ENCODE data around the gene COLEC12.

The COLEC12 gene

GRCh38 chr18:379681-380330 is 120.7 kb downstream of the COLEC12 start:
- H3F3A ChIP-seq (ENCODE audit: low read depth) = no peaks in the 10 kb centered on the region
- H3K79me2 ChIP-seq (ENCODE audit: insufficient read depth, low read length) = no peaks in the 10 kb centered on the region
- no peaks in the 10 kb centered on the region for H4K20me1 ChIP-seq (ENCODE audit: insufficient read depth, low read length, poor library complexity, severe bottlenecking)
- H3K4me3 ChIP-seq (ENCODE audit: low read length, poor library complexity, severe bottlenecking) = no peak overlapping the region
- no peak overlapping the region for H3K4me2 ChIP-seq (ENCODE audit: low read depth, low read length, poor library complexity, severe bottlenecking)
- no peaks in the 10 kb centered on the region for H3K9me2 ChIP-seq (replicated peaks; ENCODE audit: low read depth, low read length)
- H2AFZ ChIP-seq (ENCODE audit: low read length) = no peak overlapping the region
- H3K4me1 ChIP-seq (ENCODE audit: insufficient read depth, low read length, poor library complexity, severe bottlenecking) = no peaks in the 10 kb centered on the region
- H3K27me3 ChIP-seq (ENCODE audit: insufficient read depth, low read length, poor library complexity, severe bottlenecking) = no peaks in the 10 kb centered on the region
- no peak overlapping the region for H3K9ac ChIP-seq (ENCODE audit: low read depth, low read length, poor library complexity, severe bottlenecking)
- no peak for TF ChIP-seq CTCF (conservative IDR thresholded peaks at IDR 0.05; ENCODE audit: low read length)
- H3K36me3 ChIP-seq (ENCODE audit: insufficient read depth, low read length) = no peaks in the 10 kb centered on the region
- H3K9me3 ChIP-seq (ENCODE audit: insufficient read depth, low read depth, low read length) = peaks cover 16% of the 10 kb centered on the region; the same call in 1 of the 2 replicates

- no peaks in the 10 kb centered on the region for H3K36me3 ChIP-seq (ENCODE audit: insufficient read depth, low read length)
- H3K9ac ChIP-seq (ENCODE audit: low read depth, low read length, poor library complexity, severe bottlenecking) = no peak overlapping the region
- H2AFZ ChIP-seq (ENCODE audit: low read length) = no peak overlapping the region
- H3K4me2 ChIP-seq (ENCODE audit: low read depth, low read length, poor library complexity, severe bottlenecking) = no peak overlapping the region
- TF ChIP-seq EZH2phosphoT487 (IDR thresholded peaks at IDR 0.05; ENCODE audit: borderline replicate concordance) (no peak), CTCF (conservative IDR thresholded peaks at IDR 0.05; ENCODE audit: low read length) (no peak)
- no peaks in the 10 kb centered on the region for H3K27me3 ChIP-seq (ENCODE audit: insufficient read depth, low read length, poor library complexity, severe bottlenecking)
- peaks cover 16% of the 10 kb centered on the region; the same call in 1 of the 2 replicates for H3K9me3 ChIP-seq (ENCODE audit: insufficient read depth, low read depth, low read length)
- no peaks in the 10 kb centered on the region for H3K79me2 ChIP-seq (ENCODE audit: insufficient read depth, low read length)
- no peak overlapping the region for H3K4me3 ChIP-seq (ENCODE audit: low read length, poor library complexity, severe bottlenecking)
- no peaks in the 10 kb centered on the region for H4K20me1 ChIP-seq (ENCODE audit: insufficient read depth, low read length, poor library complexity, severe bottlenecking)
- no peaks in the 10 kb centered on the region for H3F3A ChIP-seq (ENCODE audit: low read depth)
- H3K4me1 ChIP-seq (ENCODE audit: insufficient read depth, low read length, poor library complexity, severe bottlenecking) = no peaks in the 10 kb centered on the region
- H3K9me2 ChIP-seq (replicated peaks; ENCODE audit: low read depth, low read length) = no peaks in the 10 kb centered on the region
Measured at GRCh38 chr18:378079-378478, 122.4 kb downstream of the COLEC12 start.

- no peaks in the 10 kb centered on the region for H3F3A ChIP-seq (ENCODE audit: low read depth)
- H3K9me3 ChIP-seq (ENCODE audit: insufficient read depth, low read depth, low read length) = peaks cover 13% of the 10 kb centered on the region; the same call in 1 of the 2 replicates
- no peaks in the 10 kb centered on the region for H3K4me1 ChIP-seq (ENCODE audit: insufficient read depth, low read length, poor library complexity, severe bottlenecking)
- H3K4me2 ChIP-seq (ENCODE audit: low read depth, low read length, poor library complexity, severe bottlenecking) = no peak overlapping the region
- no peak overlapping the region for H3K4me3 ChIP-seq (ENCODE audit: low read length, poor library complexity, severe bottlenecking)
- H3K9ac ChIP-seq (ENCODE audit: low read depth, low read length, poor library complexity, severe bottlenecking) = no peak overlapping the region
- no peak for TF ChIP-seq EZH2phosphoT487 (IDR thresholded peaks at IDR 0.05; ENCODE audit: borderline replicate concordance)
- TF ChIP-seq CTCF (conservative IDR thresholded peaks at IDR 0.05; ENCODE audit: low read length) = no peak
- H2AFZ ChIP-seq (ENCODE audit: low read length) = no peak overlapping the region
- no peaks in the 10 kb centered on the region for H4K20me1 ChIP-seq (ENCODE audit: insufficient read depth, low read length, poor library complexity, severe bottlenecking)
- H3K36me3 ChIP-seq (ENCODE audit: insufficient read depth, low read length) = no peaks in the 10 kb centered on the region
- no peaks in the 10 kb centered on the region for H3K27me3 ChIP-seq (ENCODE audit: insufficient read depth, low read length, poor library complexity, severe bottlenecking)
- no peaks in the 10 kb centered on the region for H3K9me2 ChIP-seq (replicated peaks; ENCODE audit: low read depth, low read length)
- no peaks in the 10 kb centered on the region for H3K79me2 ChIP-seq (ENCODE audit: insufficient read depth, low read length)
Measured at GRCh38 chr18:377088-377487, 123.4 kb downstream of the COLEC12 start.
